Prostate gland (tissue), 2 donors: ENCODE data around the gene RMND5A.

Source experiments
- POLR2A ChIP-seq: fragments of 450-650 bp; IDR thresholded peaks from one replicate; pipeline ENCODE4 v1.6.1; 2016; ENCODE audit warnings: antibody characterized with exemption, mild to moderate bottlenecking
- POLR2AphosphoS5 ChIP-seq: sonication (generic); formaldehyde crosslinking; IDR thresholded peaks from one replicate; pipeline ENCODE4 v1.6.1; 2017; ENCODE audit warnings: antibody characterized with exemption
- TF ChIP-seq, protein P1 (sequence below), 4 experiments: fragments of 200-600 bp in 2 of 4; fragments of 450-650 bp in 2 of 4; sonication (generic) in 2 of 4; IDR thresholded peaks; 1 replicate in 3 of 4; 2 replicates in 1 of 4; pipeline ENCODE4 v1.5.1; 2016 to 2019; ENCODE audit warnings: antibody characterized with exemption in 4 of 4, mild to moderate bottlenecking in 2 of 4, moderate library complexity in 2 of 4

- TF ChIP-seq, protein P1, sequence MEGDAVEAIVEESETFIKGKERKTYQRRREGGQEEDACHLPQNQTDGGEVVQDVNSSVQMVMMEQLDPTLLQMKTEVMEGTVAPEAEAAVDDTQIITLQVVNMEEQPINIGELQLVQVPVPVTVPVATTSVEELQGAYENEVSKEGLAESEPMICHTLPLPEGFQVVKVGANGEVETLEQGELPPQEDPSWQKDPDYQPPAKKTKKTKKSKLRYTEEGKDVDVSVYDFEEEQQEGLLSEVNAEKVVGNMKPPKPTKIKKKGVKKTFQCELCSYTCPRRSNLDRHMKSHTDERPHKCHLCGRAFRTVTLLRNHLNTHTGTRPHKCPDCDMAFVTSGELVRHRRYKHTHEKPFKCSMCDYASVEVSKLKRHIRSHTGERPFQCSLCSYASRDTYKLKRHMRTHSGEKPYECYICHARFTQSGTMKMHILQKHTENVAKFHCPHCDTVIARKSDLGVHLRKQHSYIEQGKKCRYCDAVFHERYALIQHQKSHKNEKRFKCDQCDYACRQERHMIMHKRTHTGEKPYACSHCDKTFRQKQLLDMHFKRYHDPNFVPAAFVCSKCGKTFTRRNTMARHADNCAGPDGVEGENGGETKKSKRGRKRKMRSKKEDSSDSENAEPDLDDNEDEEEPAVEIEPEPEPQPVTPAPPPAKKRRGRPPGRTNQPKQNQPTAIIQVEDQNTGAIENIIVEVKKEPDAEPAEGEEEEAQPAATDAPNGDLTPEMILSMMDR (IDR thresholded peaks at IDR 0.05) = peak in 1 of 4 experiments; percentile 10
- TF ChIP-seq POLR2A (no peak), POLR2AphosphoS5 (peak; percentile 28)
These were observed 87.6 kb downstream of the RMND5A start for GRCh38 chr2:86807468-86808275.
